ENCODE data around the gene NFKBIE.

Gene NFKBIE

GRCh38 chr6:44217332-44218143, 47.8 kb downstream of the NFKBIE start:
- H3K27ac ChIP-seq, result peak overlapping the region; percentile 76
- POLR2A ChIA-PET (ENCODE audit: low non-redundant PET), result no interaction called here
- no peak for TF ChIP-seq CTCF (conservative IDR thresholded peaks at IDR 0.05; ENCODE audit: low read depth)
- no peak for DNase-seq (ENCODE audit: low spot score)
- CTCF ChIA-PET, result interaction anchor here (0.9 kb wide), 1 partner anchor 28 kb away, joined by 3 read pairs; no protein-coding TSS in a partner anchor

GRCh38 chr6:44216677-44217331, 48.5 kb downstream of the NFKBIE start, which contains the start of gene MYMX:
TSS of gene MYMX (plus strand) at chr6:44216926. CDS start at chr6:44217472, 546 bp downstream.
- H3K27ac ChIP-seq, result peak within 1 kb of the TSS; percentile 76

DNA sequence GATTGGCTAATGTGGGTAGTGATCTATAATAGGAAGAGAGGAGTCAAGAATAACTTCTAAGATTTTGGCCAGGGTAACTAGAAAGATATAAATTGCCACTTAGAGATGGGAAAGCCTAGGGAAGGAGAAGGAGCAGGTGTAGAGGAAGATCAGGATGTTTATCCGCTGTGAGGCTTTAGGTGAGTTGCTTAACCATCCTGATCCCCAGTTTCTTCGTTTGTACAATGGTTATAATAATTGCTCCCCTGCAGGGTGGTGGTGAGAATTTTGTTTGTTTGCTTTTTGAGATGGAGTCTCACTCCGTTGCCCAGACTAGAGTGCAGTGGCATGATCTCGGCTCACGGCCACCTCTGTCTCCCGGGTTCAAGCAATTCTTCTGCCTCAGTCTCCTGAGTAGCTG, 51.0 kb downstream of the NFKBIE start:
- ChIA-PET CTCF (no interaction called here), POLR2A (ENCODE audit: low non-redundant PET) (no interaction called here)
- no peak for TF ChIP-seq CTCF (conservative IDR thresholded peaks at IDR 0.05; ENCODE audit: low read depth)
- H3K27ac ChIP-seq, result no peak overlapping the region
- DNase-seq (ENCODE audit: low spot score), result no peak

More at GRCh38 chr6:44216677-44217331, 48.5 kb downstream of the NFKBIE start, which contains the start of gene MYMX:
- ChIA-PET CTCF (interaction anchor here (0.9 kb wide), 1 partner anchor 29 kb away, joined by 3 read pairs; no protein-coding TSS in a partner anchor), POLR2A (ENCODE audit: low non-redundant PET) (no interaction called here)
- no peak for TF ChIP-seq CTCF (conservative IDR thresholded peaks at IDR 0.05; ENCODE audit: low read depth)
- DNase-seq (ENCODE audit: low spot score), result no peak

DNA sequence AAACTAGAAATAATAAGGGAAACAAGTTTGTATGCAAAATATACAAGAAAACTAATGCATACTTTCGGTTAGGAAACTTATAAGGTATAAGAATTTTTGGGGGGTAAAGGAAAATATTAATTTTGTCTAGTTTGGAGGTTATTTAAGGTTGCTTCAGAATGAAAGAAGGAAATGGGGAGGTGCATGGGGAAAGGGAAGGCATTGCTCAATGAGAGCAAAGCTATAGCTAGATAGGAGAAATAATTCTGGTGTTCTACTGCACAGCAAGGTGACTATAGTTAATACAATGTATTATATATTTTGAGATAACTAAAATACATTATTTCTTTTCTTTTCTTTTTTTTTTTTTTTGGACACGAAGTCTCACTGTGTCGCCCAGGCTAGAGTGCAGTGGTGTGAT, 54.1 kb downstream of the NFKBIE start:
- ChIA-PET CTCF (no interaction called here), POLR2A (ENCODE audit: low non-redundant PET) (no interaction called here)
- DNase-seq (ENCODE audit: low spot score), result no peak
- H3K27ac ChIP-seq, result no peak overlapping the region
- no peak for TF ChIP-seq CTCF (conservative IDR thresholded peaks at IDR 0.05; ENCODE audit: low read depth)

All from RWPE1 (cell line).